Pons (tissue), 1 donor: ENCODE data around the gene FUT4.
"Not testable (repeated sequence)": the region's sequence is repeated elsewhere in the genome, so short reads cannot be mapped to it uniquely, and the experiment has no call there.

Experiments
- DNase-seq: peaks from one replicate; pipeline ENCODE4 v3.0.0-alpha.2; 2016; ENCODE audit warnings: low spot score

FUT4 gene

DNA sequence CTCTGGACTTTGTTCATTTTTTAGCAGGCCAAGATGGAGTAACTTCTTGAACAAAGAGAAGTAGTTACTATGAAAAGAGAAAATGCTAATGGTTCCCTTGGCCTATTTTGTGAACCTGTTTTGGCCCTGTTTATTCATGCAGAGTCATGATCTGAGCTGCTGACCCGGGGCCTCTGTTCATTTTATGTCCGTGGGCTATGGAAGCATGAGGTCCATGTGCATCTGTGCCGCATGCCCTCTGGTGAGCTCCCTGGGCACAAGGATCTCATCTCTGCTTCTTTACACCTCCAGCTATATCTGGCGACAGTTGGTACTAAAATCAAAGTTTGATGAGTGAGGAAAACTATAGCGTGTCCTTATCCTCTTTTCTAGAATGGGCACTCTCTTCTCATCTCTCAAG lies 24.5 kb downstream of the FUT4 start:
- no peak for DNase-seq

DNA sequence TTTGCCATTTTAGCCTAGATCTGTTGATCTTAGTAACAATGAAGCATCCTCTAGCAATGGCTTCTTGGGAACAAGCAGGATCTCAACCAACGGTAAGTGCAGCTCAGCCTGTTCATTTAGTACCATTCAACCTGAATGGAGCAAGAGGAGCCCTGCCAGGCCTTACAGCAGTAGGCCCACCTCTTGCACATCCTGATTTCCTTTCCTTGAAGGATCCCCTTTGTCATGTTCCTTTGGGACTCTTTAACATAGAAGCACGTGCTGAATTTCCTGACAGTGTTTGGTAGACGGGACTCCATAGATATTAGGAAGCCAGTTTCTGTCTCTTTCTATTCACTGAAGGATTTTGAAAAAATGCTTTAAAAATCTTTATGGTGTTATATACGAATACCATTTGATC lies 25.0 kb downstream of the FUT4 start:
- DNase-seq, result no peak

- DNase-seq, result not testable (repeated sequence)
Observed at GRCh38 chr11:94572975-94573374, 29.3 kb downstream of the FUT4 start.

DNA sequence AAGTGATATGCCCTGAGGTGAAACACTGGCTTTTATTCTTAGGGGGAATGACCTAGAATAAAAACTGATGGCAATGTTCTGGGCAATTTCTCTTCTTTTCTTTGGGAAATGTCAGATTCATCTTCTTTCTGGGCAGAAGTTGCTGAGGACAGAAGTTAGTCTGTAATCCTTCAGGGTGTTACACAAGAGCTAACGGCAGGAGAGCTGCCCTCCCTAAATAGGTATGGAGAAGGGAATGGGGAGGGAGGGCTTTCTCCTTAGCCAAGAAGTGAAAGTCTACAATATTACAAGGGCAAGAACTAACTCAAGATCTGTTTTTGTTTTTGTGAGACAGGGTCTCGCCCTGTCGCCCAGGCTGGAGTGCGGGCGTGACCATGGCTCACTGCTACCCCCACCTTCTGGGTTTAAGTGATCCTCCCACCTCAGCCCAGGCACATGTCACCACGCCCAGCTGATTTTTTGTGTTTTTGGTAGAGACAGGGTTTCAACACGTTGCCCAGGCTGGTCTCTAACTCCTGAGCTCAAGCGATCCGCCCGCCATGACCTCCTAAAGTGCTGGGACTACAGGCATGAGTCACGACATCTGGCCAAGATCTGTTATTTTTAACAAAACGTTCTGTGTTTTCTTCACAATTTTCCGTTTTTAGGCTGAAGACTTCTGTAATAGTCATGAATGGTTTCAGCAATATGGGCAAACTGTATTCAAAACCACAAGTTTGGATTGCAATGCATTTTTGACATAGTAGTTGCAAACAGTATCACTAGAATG lies 30.7 kb downstream of the FUT4 start:
- no peak for DNase-seq

GRCh38 chr11:94576306-94576705 lies 32.6 kb downstream of the FUT4 start:
- no peak for DNase-seq

- DNase-seq, result no peak
Observed at GRCh38 chr11:94577841-94578240, 34.1 kb downstream of the FUT4 start.

GRCh38 chr11:94581926-94582325 lies 38.2 kb downstream of the FUT4 start:
- DNase-seq, result no peak

- DNase-seq, result no peak
Observed at GRCh38 chr11:94583213-94583865, 39.6 kb downstream of the FUT4 start.

GRCh38 chr11:94583866-94584500 lies 40.3 kb downstream of the FUT4 start:
- DNase-seq, result peak; percentile 43

- no peak for DNase-seq
Observed at GRCh38 chr11:94584978-94585377, 41.3 kb downstream of the FUT4 start.

GRCh38 chr11:94585399-94585798 lies 41.7 kb downstream of the FUT4 start:
- DNase-seq, result no peak

DNA sequence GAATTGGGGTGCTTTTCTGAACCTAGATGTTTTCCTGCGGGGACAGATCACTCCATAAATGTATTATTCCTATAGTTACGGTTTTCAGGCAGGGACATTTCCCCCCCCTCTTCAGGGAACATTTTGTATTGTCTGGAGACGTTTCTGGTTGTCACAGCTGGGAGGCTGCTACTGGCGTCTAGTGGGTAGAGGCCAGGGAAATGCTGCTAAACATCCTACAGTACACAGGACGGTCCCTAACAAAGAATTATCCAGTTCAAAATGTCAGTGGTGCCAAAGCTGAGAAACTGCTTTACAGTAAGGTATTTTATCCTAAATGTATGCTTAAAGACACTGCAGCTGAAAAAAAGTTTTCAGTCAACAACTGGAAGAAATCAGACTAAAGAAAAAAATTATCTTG lies 42.8 kb downstream of the FUT4 start:
- DNase-seq, result peak; percentile 81

GRCh38 chr11:94586978-94587377 lies 43.3 kb downstream of the FUT4 start:
- DNase-seq, result peak; percentile 67

DNA sequence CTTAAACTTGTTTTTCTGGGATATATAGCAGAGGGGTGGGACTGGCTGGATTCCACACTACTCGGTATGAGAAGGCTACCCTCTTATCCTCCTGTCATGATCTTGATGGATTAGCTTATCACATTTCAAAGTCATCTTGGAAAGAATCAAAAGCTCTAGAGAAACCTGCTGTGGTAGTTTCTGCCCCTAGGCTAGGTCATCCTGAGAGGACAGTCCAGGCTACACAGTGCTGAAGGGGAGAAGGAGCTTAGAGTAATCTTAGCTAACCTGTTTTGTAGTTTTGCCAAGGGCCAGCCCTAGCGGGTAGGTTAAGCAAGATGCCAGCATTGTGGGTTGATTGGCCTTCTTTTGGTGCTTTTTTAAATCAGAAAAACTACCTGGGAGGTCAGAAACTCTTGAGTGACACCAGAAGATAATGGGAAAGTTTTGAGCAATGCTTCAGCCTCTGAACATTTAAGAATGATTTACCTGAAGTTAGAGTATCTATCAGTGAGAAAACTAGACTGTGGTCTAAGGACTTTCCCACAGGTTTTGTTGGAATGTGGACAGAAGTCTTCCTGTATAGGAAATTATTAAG lies 44.7 kb downstream of the FUT4 start:
- no peak for DNase-seq

- no peak for DNase-seq
Observed at GRCh38 chr11:94590352-94591041, 46.8 kb downstream of the FUT4 start.

GRCh38 chr11:94593030-94593429 lies 49.3 kb downstream of the FUT4 start:
- DNase-seq, result peak; percentile 40

DNA sequence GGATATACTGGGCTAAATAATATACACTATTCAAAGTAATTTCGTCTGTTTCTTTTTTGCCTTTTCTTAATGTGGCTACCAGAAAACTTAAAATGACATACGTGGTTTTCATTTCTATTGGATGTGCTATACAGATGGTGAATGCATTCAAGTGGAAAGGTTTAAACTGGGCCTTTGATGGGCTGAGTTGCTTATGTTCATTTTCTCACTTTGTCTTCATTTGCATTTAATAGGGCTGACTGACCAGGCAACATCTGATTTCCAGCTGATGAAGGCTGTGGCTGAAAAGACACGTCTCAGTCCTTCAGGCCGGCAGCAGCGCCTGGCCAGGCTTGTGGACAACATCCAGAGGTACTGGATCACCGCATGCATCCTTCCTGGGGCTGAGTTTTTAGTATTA lies 51.4 kb downstream of the FUT4 start:
- no peak for DNase-seq

DNA sequence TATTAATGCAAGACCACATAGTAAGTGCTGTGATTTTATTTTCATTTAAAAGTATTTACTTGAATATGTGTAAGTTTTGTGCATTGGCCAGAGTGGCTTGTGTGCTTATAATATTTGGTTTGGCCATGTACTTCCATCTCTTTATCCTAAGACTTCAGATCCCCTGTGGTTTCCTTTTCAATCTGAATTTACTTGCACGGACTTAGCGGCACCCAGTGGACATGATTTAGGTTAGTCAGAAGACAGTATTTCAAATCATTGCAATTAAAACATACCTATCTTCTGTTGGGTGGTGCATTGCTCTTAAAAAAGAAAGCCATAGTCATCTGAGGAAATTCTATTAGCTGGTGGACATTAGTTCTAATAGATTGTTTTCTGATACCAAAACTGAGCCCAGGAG lies 54.2 kb downstream of the FUT4 start:
- no peak for DNase-seq
